Naive thymus-derived CD8-positive, alpha-beta T cell (primary cell): ENCODE data around the gene MYBPC3. TPM values are rescaled to one million over a fixed set of nuclear protein-coding genes. Genes with fewer than 3 reads are reported as not detected.

ENCODE experiments used
- ATAC-seq, 2 donors: fragments of 150-1000 bp; cut with Tn5 transposase in 1 of 2; sonication (Bioruptor Pico), chemical (Tn5 transposase) in 1 of 2; 1 replicate in 1 of 2; 2 replicates in 1 of 2; pipeline ENCODE4 v1.10.0; 2021; ENCODE audit warnings: mild to moderate bottlenecking in 2 of 2, moderate library complexity in 2 of 2
- POLR2A ChIA-PET: fragments of 350-600 bp; sonication (Branson Sonifier 250); formaldehyde crosslinking; loops from one replicate; lab custom pipeline; 2021; ENCODE audit warnings: antibody characterized with exemption; lab: Charles Lee
- DNase-seq, 10 donors: peaks; one replicate each; pipeline versions ENCODE4 v3.0.0 to v3.0.0-alpha.2; 2020 to 2022
- H3K27ac Mint-ChIP-seq, 10 donors: one replicate each; pipeline ENCODE4 v1.8.0; 2020 to 2022; ENCODE audit warnings: mild to moderate bottlenecking in 10 of 10, mixed read lengths in 10 of 10, moderate library complexity in 4 of 10, inconsistent platforms in 1 of 10
- H3K27me3 Mint-ChIP-seq, 5 donors: one replicate each; pipeline ENCODE4 v1.8.0; 2021 to 2022; ENCODE audit warnings: mixed read lengths in 5 of 5
- H3K36me3 Mint-ChIP-seq, 3 donors: one replicate each; pipeline ENCODE4 v1.8.0; 2020 to 2022; ENCODE audit warnings: mixed read lengths in 3 of 3, mild to moderate bottlenecking in 2 of 3, inconsistent platforms in 1 of 3
- H3K4me1 Mint-ChIP-seq, 4 donors: one replicate each; pipeline ENCODE4 v1.8.0; 2021 to 2022; ENCODE audit warnings: mixed read lengths in 4 of 4
- H3K4me3 Mint-ChIP-seq, 10 donors: one replicate each; pipeline ENCODE4 v1.8.0; 2020 to 2022; ENCODE audit warnings: mild to moderate bottlenecking in 10 of 10, mixed read lengths in 10 of 10, moderate library complexity in 6 of 10, inconsistent platforms in 1 of 10
- H3K9me3 Mint-ChIP-seq, 9 donors: one replicate each; pipeline ENCODE4 v1.8.0; 2020 to 2022; ENCODE audit warnings: mixed read lengths in 9 of 9, mild to moderate bottlenecking in 3 of 9, inconsistent platforms in 1 of 9, moderate library complexity in 1 of 9
- polyA plus RNA-seq, 3 donors: library from polyadenylated mRNA; unstranded; fragments of 300-500 nt; fragmentation: Illumina TruSeq; gene quantifications; one replicate each; pipeline ENCODE4 v1.2.3, GENCODE V29; 2021
- total RNA-seq, 8 experiments: library from RNA in 2 of 8; stranded (reverse) in 2 of 8; gene quantifications; one replicate each; pipeline ENCODE4 v1.2.3 and lab custom pipeline; 2021 to 2026

MYBPC3 gene
- total and polyA plus RNA-seq, 5 experiments from 2014 or later = 0.16 TPM; not detected in 4

DNA sequence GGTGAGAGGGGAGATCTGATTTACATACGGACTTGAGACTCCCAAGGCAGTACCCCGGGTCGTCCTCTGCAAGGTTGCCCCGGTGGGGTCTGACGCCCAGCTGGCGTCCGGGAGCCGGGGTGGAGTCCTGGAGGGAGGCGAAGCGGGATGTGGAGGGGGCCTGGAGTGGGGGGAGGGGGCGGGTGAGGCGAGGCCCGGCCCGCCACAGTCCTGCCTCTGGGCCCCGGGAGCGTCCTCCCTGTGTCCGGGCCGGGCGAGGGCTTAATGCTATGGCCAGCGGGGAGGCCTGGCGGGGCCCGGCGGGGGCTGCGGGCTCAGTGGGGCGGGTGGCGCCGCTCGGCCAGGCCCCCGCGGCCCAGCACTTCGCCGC is 2.4 kb upstream of the MYBPC3 start:
- no peaks in the 10 kb centered on the region for H3K36me3 Mint-ChIP-seq
- no peak overlapping the region for H3K27ac Mint-ChIP-seq
- no peaks in the 10 kb centered on the region for H3K9me3 Mint-ChIP-seq
- no peak for ATAC-seq
- no peaks in the 10 kb centered on the region for H3K27me3 Mint-ChIP-seq
- POLR2A ChIA-PET = no interaction called here
- H3K4me1 Mint-ChIP-seq = peaks cover 7 to 9% (median 8%) of the 10 kb centered on the region in 4 donors
- no peak overlapping the region for H3K4me3 Mint-ChIP-seq
- DNase-seq = peak in 1 of 10 donors; percentile 32

GRCh38 chr11:47353978-47354774 is 1.7 kb upstream of the MYBPC3 start:
- H3K27me3 Mint-ChIP-seq = no peaks in the 10 kb centered on the region
- POLR2A ChIA-PET = interaction anchor here (0.5 kb wide), 1 partner anchor 18 kb away, joined by 7 read pairs; no protein-coding TSS in a partner anchor
- ATAC-seq = no peak
- no peaks in the 10 kb centered on the region for H3K36me3 Mint-ChIP-seq
- DNase-seq = no peak
- H3K9me3 Mint-ChIP-seq = no peaks in the 10 kb centered on the region
- no peak overlapping the region for H3K27ac Mint-ChIP-seq
- no peak overlapping the region for H3K4me3 Mint-ChIP-seq
- peaks cover 0 to 2% (median 1%) of the 10 kb centered on the region in 4 donors for H3K4me1 Mint-ChIP-seq

DNA sequence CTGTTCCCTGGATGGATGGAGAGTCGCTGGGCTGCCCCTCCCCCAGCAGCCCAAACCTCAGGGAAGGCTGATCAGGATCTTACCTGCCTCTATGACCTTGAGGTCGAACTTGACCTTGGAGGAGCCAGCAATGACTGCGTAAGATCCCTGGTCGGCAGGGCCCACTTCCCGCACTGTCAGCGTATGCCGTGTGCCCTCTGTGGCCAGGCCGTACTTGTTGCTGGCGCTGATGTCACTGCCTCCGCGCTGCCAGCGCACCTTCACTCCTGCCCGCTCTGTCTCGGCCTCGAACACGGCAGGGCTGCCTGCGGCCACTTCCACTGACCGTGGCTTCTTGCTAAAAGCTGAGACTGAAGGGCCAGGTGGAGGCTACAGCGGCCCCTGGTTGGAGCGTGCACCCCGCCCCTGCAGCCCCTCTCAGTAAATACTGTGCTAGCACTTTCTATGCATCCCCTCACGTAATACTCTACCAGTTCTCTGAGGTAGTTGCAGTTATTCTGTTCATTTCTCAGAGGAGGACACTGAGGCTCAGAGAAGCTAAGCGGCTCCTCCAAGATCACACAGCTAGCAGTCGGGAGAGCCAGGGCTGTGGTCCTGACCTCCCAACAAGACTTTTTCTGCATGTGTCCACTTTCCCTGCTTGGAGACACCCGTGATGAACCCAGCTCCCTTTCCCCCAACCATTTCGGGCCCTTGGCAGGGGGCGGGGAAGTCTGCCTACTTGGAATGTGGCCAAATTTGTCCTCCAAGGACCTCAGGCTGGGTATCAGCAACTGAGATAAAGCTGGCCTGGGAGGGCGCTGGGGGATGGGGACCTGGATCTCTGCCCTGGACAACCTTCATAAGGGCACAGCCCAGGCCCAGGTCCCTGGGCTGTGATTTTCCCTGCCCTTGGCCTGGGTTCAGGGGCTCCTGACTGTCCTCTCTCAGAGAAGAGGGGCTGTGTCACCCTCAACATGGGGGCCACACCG is 1.1 kb downstream of the MYBPC3 start:
- no peak for ATAC-seq
- POLR2A ChIA-PET = no interaction called here
- Mint-ChIP-seq H3K4me1 (no peaks in the 10 kb centered on the region), H3K27me3 (no peaks in the 10 kb centered on the region), H3K27ac (no peak overlapping the region), H3K36me3 (no peaks in the 10 kb centered on the region), H3K9me3 (no peaks in the 10 kb centered on the region), H3K4me3 (no peak overlapping the region)
- peak in 1 of 10 donors; percentile 31 for DNase-seq

GRCh38 chr11:47350315-47350714 is 2.2 kb downstream of the MYBPC3 start:
- Mint-ChIP-seq H3K27me3 (no peaks in the 10 kb centered on the region), H3K36me3 (no peaks in the 10 kb centered on the region), H3K9me3 (no peaks in the 10 kb centered on the region), H3K4me1 (no peaks in the 10 kb centered on the region), H3K4me3 (no peak overlapping the region), H3K27ac (no peak overlapping the region)
- no peak for ATAC-seq
- DNase-seq = peak in 1 of 10 donors; percentile 34
- POLR2A ChIA-PET = no interaction called here

GRCh38 chr11:47349521-47350095 is 2.9 kb downstream of the MYBPC3 start:
- no peaks in the 10 kb centered on the region for H3K4me1 Mint-ChIP-seq
- DNase-seq (peak in 1 of 10 donors; percentile 55), ATAC-seq (no peak)
- H3K4me3 Mint-ChIP-seq = no peak overlapping the region
- H3K9me3 Mint-ChIP-seq = no peaks in the 10 kb centered on the region
- H3K36me3 Mint-ChIP-seq = no peaks in the 10 kb centered on the region
- POLR2A ChIA-PET = no interaction called here
- H3K27me3 Mint-ChIP-seq = no peaks in the 10 kb centered on the region
- H3K27ac Mint-ChIP-seq = no peak overlapping the region

DNA sequence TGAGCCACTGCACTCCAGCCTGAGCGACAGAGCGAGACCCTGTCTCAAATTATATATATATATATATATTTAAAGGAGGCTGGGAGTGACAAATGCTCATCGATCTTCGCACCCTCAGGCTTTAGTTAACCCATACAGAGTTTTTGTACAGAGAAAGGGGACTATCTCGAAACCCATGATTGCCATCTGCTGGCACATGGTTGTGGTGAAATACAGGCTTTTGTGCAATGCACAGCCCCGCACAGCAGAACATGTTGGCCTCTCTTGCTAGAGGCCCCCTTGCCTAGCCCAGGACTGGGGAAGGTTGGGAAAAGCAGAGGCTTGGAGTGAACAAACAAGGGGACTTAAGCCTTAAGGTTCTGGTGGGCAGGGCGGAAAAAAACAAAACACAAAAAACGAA is 3.6 kb downstream of the MYBPC3 start:
- Mint-ChIP-seq H3K27ac (no peak overlapping the region), H3K9me3 (no peaks in the 10 kb centered on the region), H3K4me1 (no peaks in the 10 kb centered on the region), H3K4me3 (no peak overlapping the region), H3K27me3 (no peaks in the 10 kb centered on the region), H3K36me3 (no peaks in the 10 kb centered on the region)
- POLR2A ChIA-PET = no interaction called here
- DNase-seq = peak in 1 of 10 donors; percentile 11
- ATAC-seq = no peak

DNA sequence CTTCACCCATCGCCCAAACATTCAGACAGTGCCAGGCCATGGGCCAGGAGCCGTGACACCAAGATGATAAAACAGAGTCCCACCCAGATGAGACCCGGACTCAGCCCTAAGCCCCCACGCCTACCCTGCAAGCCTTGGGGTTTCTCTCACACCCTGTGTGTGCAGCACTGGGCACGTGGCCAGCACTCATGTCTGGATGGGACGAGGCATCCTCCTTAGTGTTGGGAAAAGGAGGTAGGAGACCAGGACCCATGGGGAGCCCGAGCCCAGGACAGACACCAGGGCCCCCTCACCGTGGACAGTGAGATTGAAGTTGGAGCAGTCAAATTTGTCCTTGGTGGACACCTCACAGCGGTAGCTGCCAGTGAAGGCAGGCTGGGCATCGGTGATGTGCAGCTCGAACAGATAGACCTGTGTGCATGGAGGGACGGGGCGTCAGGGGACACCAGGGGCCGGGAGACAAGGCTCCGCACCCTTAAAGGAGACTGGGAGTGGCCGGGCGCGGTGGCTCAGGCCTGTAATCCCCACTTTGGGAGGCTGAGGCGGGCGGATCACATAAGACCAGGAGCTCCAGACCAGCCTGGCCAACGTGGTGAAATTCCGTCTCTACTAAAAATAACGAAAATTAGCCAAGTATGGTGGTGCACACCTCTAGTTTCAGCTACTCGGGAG is 4.2 kb downstream of the MYBPC3 start:
- Mint-ChIP-seq H3K9me3 (no peaks in the 10 kb centered on the region), H3K27me3 (no peaks in the 10 kb centered on the region), H3K4me1 (peaks cover 0 to 2% (median 0%) of the 10 kb centered on the region in 4 donors), H3K4me3 (no peak overlapping the region), H3K36me3 (no peaks in the 10 kb centered on the region), H3K27ac (no peak overlapping the region)
- POLR2A ChIA-PET = no interaction called here
- DNase-seq (peak in 1 of 10 donors; percentile 63), ATAC-seq (no peak)

GRCh38 chr11:47347137-47347536 is 5.4 kb downstream of the MYBPC3 start:
- Mint-ChIP-seq H3K4me3 (no peak overlapping the region), H3K36me3 (no peaks in the 10 kb centered on the region), H3K9me3 (no peaks in the 10 kb centered on the region), H3K27ac (no peak overlapping the region), H3K4me1 (peaks cover 0 to 2% (median 0%) of the 10 kb centered on the region in 4 donors), H3K27me3 (no peaks in the 10 kb centered on the region)
- DNase-seq = no peak
- POLR2A ChIA-PET = no interaction called here
- ATAC-seq = no peak

DNA sequence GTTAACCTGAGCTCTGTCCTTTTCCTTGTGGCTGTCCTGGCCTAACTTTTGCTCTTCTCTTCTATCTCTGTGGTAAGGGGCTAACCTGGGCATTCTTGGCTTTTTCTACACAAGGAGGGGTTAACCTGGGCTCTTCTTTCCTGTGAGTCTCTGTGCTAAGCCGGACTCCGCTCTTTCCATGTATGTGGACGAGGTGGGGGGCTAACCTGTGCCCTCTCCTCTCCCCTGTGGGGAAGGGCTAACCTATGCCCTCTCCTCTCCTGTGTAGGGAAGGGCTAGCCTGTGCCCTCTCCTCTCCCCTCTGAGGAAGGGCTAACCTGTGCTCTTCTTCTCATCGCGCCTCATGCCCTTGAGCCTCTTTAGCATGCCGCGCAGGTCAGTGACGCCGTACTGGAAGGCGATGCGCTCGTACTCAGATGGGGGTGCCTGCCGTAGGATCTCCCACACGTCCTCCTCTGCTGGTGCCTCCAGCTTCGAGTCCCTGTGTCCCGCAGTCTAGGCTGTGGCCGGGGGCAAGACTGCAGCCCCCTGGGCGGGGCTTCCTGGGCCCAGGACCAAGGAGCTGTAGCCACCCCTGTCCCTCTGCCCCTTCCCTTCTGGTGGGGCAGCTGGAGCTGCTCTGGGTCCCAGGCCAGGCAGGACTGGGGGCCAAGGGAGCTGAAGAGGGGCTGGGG is 6.5 kb downstream of the MYBPC3 start:
- H3K27ac Mint-ChIP-seq = no peak overlapping the region
- no peaks in the 10 kb centered on the region for H3K36me3 Mint-ChIP-seq
- POLR2A ChIA-PET = no interaction called here
- no peaks in the 10 kb centered on the region for H3K27me3 Mint-ChIP-seq
- no peak for DNase-seq
- H3K9me3 Mint-ChIP-seq = no peaks in the 10 kb centered on the region
- peaks cover 0 to 2% (median 0%) of the 10 kb centered on the region in 4 donors for H3K4me1 Mint-ChIP-seq
- H3K4me3 Mint-ChIP-seq = no peak overlapping the region
- ATAC-seq = no peak

GRCh38 chr11:47342854-47343253 is 9.6 kb downstream of the MYBPC3 start:
- ATAC-seq = no peak
- Mint-ChIP-seq H3K36me3 (no peaks in the 10 kb centered on the region), H3K27me3 (no peaks in the 10 kb centered on the region), H3K27ac (no peak overlapping the region), H3K4me3 (no peak overlapping the region), H3K4me1 (peaks cover 0 to 2% (median 0%) of the 10 kb centered on the region in 4 donors), H3K9me3 (no peaks in the 10 kb centered on the region)
- POLR2A ChIA-PET = interaction anchor here (1.1 kb wide), 1 partner anchor 156 kb away, joined by 4 read pairs; no protein-coding TSS in a partner anchor
- no peak for DNase-seq

DNA sequence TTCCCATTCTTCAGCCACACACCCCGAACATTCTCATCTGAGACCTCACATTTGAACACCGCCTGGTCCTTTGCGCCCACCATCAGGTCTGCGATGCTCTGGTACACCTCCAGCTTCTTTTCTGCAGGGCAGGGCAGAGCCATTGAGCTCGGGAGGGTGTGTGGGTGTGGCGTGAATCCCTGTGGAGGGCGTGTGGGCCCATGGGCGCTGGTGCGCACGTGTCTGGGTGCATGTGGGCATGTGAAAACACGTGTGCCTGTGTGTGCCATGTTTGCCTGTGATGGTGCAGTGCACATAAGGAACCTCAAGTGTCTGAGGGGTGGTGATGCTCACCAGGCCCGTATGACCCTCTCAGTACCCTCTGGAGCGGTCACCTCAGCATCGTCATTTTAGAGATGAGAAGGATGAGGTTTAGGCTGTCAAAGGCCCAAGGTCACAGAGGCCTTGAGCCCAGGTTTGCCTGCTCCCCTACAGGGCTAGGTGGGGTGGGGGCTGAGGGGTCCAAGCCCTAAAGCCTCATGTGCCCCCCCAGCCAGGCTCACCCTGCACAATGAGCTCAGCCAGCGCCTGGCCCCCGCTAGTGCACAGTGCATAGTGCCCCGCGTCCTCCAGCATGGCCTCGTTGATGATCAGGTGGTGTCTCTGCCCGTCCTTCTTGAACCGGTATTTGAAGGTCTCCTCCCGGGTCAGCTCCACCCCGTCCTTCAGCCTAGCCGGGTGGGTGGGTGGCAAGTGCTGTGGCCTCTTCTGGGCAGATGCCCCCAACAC is 10.3 kb downstream of the MYBPC3 start:
- Mint-ChIP-seq H3K27me3 (no peaks in the 10 kb centered on the region), H3K4me1 (peaks cover 0 to 2% (median 0%) of the 10 kb centered on the region in 4 donors), H3K4me3 (no peak overlapping the region), H3K27ac (peak overlapping the region in 2 of 10 donors; percentile 0 to 1), H3K36me3 (no peaks in the 10 kb centered on the region), H3K9me3 (no peaks in the 10 kb centered on the region)
- DNase-seq (peak in 1 of 10 donors; percentile 35), ATAC-seq (no peak)
- POLR2A ChIA-PET = interaction anchor here (1.1 kb wide), 1 partner anchor 156 kb away, joined by 4 read pairs; no protein-coding TSS in a partner anchor
